GM23338 (cell line): Measurements from ENCODE around the gene TTLL13.

ENCODE experiments used
- CREB1 ChIP-seq: fragments of 250-450 bp; sonication (Bioruptor Pico); IDR thresholded peaks from 2 replicates; pipeline ENCODE4 v1.5.0; 2020; ENCODE audit warnings: low read depth, mild to moderate bottlenecking, moderate library complexity
- CTCF ChIP-seq, 2 experiments: fragments of 200-600 bp in 1 of 2; sonication (generic) in 1 of 2; conservative IDR thresholded peaks; 2 replicates each; pipeline versions ENCODE4 v1.5.1 to v1.6.1; 2016 to 2017; ENCODE audit warnings: antibody characterized with exemption in 2 of 2, low read depth in 2 of 2, mild to moderate bottlenecking in 2 of 2, moderate library complexity in 1 of 2
- EZH2 ChIP-seq: fragments of 200-600 bp; sonication (generic); IDR thresholded peaks from one replicate; pipeline ENCODE4 v1.8.0; 2017; ENCODE audit warnings: antibody characterized with exemption, mild to moderate bottlenecking, low read depth; ENCODE audit not compliant: unreplicated experiment
- EZH2phosphoT487 ChIP-seq: fragments of 200-600 bp; sonication (generic); IDR thresholded peaks from one replicate; pipeline ENCODE4 v1.8.1; 2018; ENCODE audit warnings: antibody characterized with exemption; ENCODE audit not compliant: unreplicated experiment
- POLR2AphosphoS5 ChIP-seq: IDR thresholded peaks from 2 replicates; pipeline ENCODE4 v1.6.1; 2016; ENCODE audit warnings: antibody characterized with exemption, low read depth
- REST ChIP-seq: IDR thresholded peaks from one replicate; pipeline ENCODE4 v1.6.1; 2018; ENCODE audit warnings: antibody characterized with exemption; ENCODE audit not compliant: unreplicated experiment
- STAT1 ChIP-seq: IDR thresholded peaks from one replicate; pipeline ENCODE4 v1.6.1; 2016; ENCODE audit warnings: antibody characterized with exemption; ENCODE audit not compliant: unreplicated experiment
- ZNF331 ChIP-seq: fragments of 250-450 bp; sonication (Bioruptor Pico); IDR thresholded peaks from 2 replicates; pipeline ENCODE4 v1.5.0; 2020; ENCODE audit warnings: low read depth, mild to moderate bottlenecking, moderate library complexity

- TF ChIP-seq POLR2AphosphoS5, result no peak
- no peak for TF ChIP-seq CTCF (conservative IDR thresholded peaks at IDR 0.05; ENCODE audit: low read depth in 2 of 2)
- no peak for TF ChIP-seq EZH2
- no peak for TF ChIP-seq CREB1
- TF ChIP-seq REST, result no peak
- no peak for TF ChIP-seq STAT1
- no peak for TF ChIP-seq ZNF331
- TF ChIP-seq EZH2phosphoT487, result no peak
Measured at GRCh38 chr15:90230071-90230494, 19.3 kb upstream of the TTLL13 start.
